Measurements from ENCODE around the gene S100A10. TPM values are rescaled to one million over a fixed set of nuclear protein-coding genes. Genes with fewer than 3 reads are reported as not detected.

The S100A10 gene
- total RNA-seq, 3 donors from 2014 or later, result 540 to 1,335 (median 1,083) TPM

DNA sequence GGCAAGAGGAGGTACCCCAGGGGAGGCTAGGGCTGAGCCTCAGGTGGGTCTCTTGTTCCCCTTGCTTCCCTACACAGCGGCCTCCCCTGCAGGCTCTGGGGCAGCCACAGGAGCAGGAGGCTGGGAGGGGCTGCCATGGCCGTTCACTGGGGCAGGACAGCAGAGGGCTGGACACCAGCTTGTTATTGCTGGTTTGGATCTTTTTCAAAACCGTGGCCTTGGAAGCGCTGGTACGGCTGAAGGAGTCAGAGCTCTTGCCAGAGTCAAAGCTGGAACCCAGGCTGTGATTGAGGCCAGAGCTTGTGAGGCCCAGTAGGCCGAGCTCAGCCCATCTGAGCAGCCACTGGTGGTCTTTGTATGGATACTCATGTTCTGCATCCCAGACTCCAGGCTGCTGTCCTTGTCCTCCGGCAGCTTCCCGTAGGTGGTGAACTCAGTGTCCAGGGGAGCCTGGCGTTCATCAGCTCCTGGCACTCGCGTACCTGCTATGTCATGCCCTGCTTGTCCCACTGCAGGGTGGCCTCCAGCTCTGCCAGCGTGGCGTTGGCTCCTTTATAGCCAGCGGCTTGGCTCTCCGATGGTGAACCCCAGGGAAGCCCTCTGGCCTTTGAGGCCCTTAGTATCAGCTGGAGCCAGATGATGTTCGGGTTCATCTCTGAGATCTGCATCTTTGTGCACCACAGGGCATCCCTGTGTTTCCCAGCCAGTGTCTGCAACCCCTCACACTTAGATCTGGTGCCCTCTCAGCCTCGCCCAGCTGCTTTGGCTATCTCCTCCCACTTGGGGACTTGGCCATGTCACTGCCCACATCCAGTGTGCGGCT is 44.1 kb downstream of the S100A10 start:
- TF ChIP-seq, protein P1, sequence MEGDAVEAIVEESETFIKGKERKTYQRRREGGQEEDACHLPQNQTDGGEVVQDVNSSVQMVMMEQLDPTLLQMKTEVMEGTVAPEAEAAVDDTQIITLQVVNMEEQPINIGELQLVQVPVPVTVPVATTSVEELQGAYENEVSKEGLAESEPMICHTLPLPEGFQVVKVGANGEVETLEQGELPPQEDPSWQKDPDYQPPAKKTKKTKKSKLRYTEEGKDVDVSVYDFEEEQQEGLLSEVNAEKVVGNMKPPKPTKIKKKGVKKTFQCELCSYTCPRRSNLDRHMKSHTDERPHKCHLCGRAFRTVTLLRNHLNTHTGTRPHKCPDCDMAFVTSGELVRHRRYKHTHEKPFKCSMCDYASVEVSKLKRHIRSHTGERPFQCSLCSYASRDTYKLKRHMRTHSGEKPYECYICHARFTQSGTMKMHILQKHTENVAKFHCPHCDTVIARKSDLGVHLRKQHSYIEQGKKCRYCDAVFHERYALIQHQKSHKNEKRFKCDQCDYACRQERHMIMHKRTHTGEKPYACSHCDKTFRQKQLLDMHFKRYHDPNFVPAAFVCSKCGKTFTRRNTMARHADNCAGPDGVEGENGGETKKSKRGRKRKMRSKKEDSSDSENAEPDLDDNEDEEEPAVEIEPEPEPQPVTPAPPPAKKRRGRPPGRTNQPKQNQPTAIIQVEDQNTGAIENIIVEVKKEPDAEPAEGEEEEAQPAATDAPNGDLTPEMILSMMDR (IDR thresholded peaks at IDR 0.05), result no peak
- ATAC-seq (no peak), DNase-seq (no peak)
- no peaks in the 10 kb centered on the region for H3K36me3 ChIP-seq (ENCODE audit: low read depth)
- no peaks in the 10 kb centered on the region for H3K9me3 ChIP-seq
- no peak overlapping the region for H3K4me3 ChIP-seq
- H3K4me1 ChIP-seq (ENCODE audit: low read depth), result peaks cover 22% of the 10 kb centered on the region
- intact Hi-C loops (cut with DNase I, micrococcal nuclease), result no loop called here

DNA sequence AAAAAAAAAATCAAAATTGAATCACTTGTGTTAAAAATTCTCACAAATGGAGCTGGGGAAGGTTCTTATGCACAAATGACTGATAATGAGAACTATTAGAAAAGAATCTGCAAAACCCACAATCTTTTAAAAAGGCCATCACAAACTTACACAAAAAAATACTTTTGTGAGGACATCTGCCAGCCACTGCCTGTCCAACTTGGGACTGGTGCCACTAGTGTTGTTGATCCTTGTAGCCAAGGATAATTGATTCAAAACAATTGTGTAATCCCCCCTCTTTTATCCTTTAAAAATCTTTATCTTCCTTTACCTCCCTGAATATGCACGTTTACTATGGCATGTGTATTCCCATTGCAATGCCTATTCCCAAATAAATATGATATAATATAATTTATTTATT is 45.2 kb downstream of the S100A10 start:
- DNase-seq (no peak), ATAC-seq (no peak)
- Histone ChIP-seq H3K4me1 (ENCODE audit: low read depth) (peaks cover 31% of the 10 kb centered on the region), H3K9me3 (no peaks in the 10 kb centered on the region), H3K4me3 (no peak overlapping the region), H3K36me3 (ENCODE audit: low read depth) (no peaks in the 10 kb centered on the region)
- intact Hi-C loops (cut with DNase I, micrococcal nuclease), result no loop called here
- TF ChIP-seq, protein P1 (IDR thresholded peaks at IDR 0.05), result no peak

DNA sequence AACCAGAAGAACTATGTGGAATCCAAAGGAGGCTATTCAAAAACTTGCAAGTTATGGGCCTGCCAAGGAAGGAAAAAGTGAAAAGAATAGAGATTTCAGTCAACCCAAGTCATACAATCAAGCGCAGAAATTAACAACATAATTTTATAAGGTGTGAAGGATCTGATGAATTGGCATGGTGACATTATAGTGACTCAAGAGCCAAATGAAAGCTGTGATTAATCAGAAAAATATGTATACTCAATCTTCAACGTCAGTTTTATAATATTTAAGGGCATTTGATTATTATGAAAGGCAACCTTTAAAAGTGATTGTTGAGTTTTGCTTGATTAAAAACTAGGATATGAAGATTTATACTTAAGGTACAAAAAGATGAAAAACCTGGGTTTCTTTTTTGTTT is 46.5 kb downstream of the S100A10 start:
- DNase-seq, result no peak
- H3K4me3 ChIP-seq, result no peak overlapping the region
- no peaks in the 10 kb centered on the region for H3K36me3 ChIP-seq (ENCODE audit: low read depth)
- H3K4me1 ChIP-seq (ENCODE audit: low read depth), result peaks cover 31% of the 10 kb centered on the region
- ATAC-seq, result no peak
- no peaks in the 10 kb centered on the region for H3K9me3 ChIP-seq
- intact Hi-C loops (cut with DNase I, micrococcal nuclease), result no loop called here
- TF ChIP-seq, protein P1 (IDR thresholded peaks at IDR 0.05), result no peak

DNA sequence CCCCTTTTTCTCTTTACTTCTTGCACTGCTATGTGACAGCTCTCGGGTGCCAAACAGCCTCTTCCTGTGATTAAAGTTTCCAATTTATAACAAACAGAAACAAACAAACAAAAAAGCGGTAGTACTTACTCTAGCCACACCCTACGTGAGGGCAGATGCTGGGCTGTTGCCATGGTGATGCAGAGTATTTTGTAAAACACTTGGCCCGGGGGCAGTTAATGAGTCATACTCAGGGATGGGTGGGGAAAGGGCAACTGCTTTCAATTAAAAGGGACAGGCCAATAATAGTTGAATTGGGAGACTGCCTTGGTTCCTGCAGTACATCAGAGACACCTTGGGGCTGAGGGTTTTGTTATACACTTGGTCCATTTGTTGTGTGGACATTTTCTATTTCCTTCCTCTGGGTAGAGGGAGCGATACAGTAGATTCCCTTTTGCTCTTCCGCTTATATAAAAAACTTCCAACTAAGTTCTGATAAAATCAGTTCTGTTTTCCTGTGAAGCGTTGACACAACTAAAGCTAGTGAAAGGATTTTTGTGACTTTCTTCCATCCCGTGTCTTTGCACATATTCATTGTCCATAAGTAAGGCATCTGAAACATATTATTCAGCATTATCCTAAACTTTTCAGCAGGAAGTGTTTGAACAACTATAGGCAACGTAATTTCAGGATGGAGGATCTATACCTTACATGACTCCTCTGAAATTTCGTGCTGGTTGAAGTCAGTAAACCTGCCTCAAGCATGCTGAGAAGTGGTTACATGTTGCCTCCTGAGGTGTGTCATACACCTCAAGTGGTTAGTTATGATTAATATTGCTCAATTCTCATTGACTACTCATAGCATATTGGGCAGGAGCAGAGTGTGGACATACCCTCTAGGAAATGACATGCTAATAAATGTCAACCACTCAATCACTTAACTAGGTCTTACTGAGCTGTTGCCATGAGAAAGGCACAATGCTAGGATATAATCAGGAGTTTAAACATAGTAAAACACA is 47.6 kb downstream of the S100A10 start:
- intact Hi-C loops (cut with DNase I, micrococcal nuclease), result no loop called here
- no peaks in the 10 kb centered on the region for H3K9me3 ChIP-seq
- peaks cover 31% of the 10 kb centered on the region for H3K4me1 ChIP-seq (ENCODE audit: low read depth)
- TF ChIP-seq, protein P1 (IDR thresholded peaks at IDR 0.05), result no peak
- H3K4me3 ChIP-seq, result no peak overlapping the region
- H3K36me3 ChIP-seq (ENCODE audit: low read depth), result no peaks in the 10 kb centered on the region
- ATAC-seq (peak; percentile 87), DNase-seq (peak; percentile 76 to 88 (median 78))

DNA sequence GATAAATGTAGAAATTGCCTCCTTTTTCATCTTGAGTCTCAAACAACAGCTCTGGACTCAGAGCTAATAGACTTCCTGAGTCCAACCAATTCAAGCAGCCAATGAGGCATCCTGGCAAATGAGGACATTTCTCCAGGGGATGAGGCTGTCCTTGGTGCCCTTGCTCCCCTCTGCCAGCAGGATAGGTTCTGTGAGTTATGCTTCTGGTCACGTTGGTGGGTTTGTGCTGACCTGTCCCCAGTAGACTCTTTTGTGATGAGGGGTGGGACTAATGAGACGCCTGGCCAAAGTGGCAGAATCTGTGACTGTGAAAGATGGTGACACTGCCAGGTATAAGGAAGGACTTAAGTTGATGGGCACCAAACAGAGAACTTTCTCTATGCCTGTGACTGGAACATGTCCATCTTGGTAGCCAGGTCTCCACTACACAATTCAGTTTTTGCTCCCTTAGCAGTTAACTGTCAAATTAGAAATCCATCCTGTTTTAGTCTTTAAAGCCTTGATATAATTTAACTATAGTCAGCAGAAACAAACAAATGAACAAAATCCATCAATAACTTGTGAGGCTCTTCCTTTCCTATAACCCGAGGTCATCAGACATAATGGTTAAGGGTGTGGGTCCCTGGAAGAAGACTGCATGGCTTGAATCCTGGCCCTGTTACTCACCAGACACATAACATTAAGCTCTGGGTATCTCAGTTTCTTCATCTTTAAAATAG is 48.6 kb downstream of the S100A10 start:
- ATAC-seq (no peak), DNase-seq (no peak)
- TF ChIP-seq, protein P1 (IDR thresholded peaks at IDR 0.05), result no peak
- Histone ChIP-seq H3K9me3 (no peaks in the 10 kb centered on the region), H3K4me3 (no peak overlapping the region), H3K4me1 (ENCODE audit: low read depth) (peaks cover 31% of the 10 kb centered on the region), H3K36me3 (ENCODE audit: low read depth) (no peaks in the 10 kb centered on the region)
- intact Hi-C loops (cut with DNase I, micrococcal nuclease), result no loop called here

Measured in mucosa of descending colon (tissue), 3 donors.